IMR-90 (cell line): ENCODE measurements around the gene CTDSP2. TPM values are rescaled to one million over a fixed set of nuclear protein-coding genes. Genes with fewer than 3 reads are reported as not detected.

Source experiments
- ATAC-seq: fragments of 200-7000 bp; cut with Tn5 transposase; 2 replicates; pipeline ENCODE4 v1.9.1; 2020; ENCODE audit warnings: low read depth, mild to moderate bottlenecking, moderate library complexity
- BruUV-seq: library from RNA; stranded (reverse); fragments of 400-500 nt; replicated peaks from 2 replicates; lab custom pipeline; 2021; lab: Mats Ljungman, UMichigan
- CTCF ChIA-PET: fragments of 300-600 bp; formaldehyde crosslinking; extraction: SDS; loops from one replicate; lab custom pipeline; 2021; ENCODE audit warnings: antibody characterized with exemption; lab: Yijun Ruan, JAX
- POLR2A ChIA-PET: fragments of 300-600 bp; sonication (Branson Sonifier 250); formaldehyde crosslinking; loops from one replicate; lab custom pipeline; 2022; ENCODE audit warnings: antibody characterized with exemption; ENCODE audit not compliant: unreplicated experiment; lab: Charles Lee
- DNase-seq: peaks from one replicate; pipeline ENCODE4 v3.0.0; 2013
- H2AFZ ChIP-seq: replicated peaks from 2 replicates; pipeline ENCODE3; 2013; ENCODE audit warnings: low read length, mild to moderate bottlenecking; ENCODE audit not compliant: poor library complexity
- H2AK5ac ChIP-seq: 2 replicates; pipeline ENCODE4 v1.6.1; 2013; ENCODE audit warnings: low read depth, low read length, inconsistent platforms
- H2AK9ac ChIP-seq: replicated peaks from 2 replicates; pipeline ENCODE3; 2013; ENCODE audit warnings: mild to moderate bottlenecking, low read depth, low read length, moderate library complexity; ENCODE audit not compliant: poor library complexity
- H2BK120ac ChIP-seq: 2 replicates; pipeline ENCODE4 v1.6.1; 2013; ENCODE audit warnings: low read depth, low read length, inconsistent platforms
- H2BK15ac ChIP-seq: 3 replicates; pipeline ENCODE4 v1.6.1; 2013; ENCODE audit warnings: low read depth, low read length, inconsistent platforms
- H2BK20ac ChIP-seq: 2 replicates; pipeline ENCODE4 v1.6.1; 2013; ENCODE audit warnings: low read depth, mild to moderate bottlenecking, inconsistent platforms, low read length, moderate library complexity
- H2BK5ac ChIP-seq: 2 replicates; pipeline ENCODE4 v1.6.1; 2013; ENCODE audit warnings: mild to moderate bottlenecking, low read depth, low read length, inconsistent platforms; ENCODE audit not compliant: poor library complexity, severe bottlenecking
- H3K14ac ChIP-seq: replicated peaks from 2 replicates; pipeline ENCODE4 v1.6.1; 2013; ENCODE audit warnings: low read depth, low read length, inconsistent platforms
- H3K18ac ChIP-seq: 2 replicates; pipeline ENCODE4 v1.6.1; 2013; ENCODE audit warnings: low read depth, low read length, control low read depth
- H3K23ac ChIP-seq: 2 replicates; pipeline ENCODE4 v1.6.1; 2013; ENCODE audit warnings: low read depth, low read length, inconsistent platforms
- H3K27ac ChIP-seq: 2 replicates; pipeline ENCODE4 v1.5.1; 2013; ENCODE audit warnings: mild to moderate bottlenecking, control low read depth, low read length; ENCODE audit not compliant: insufficient read depth
- H3K27me3 ChIP-seq: 2 replicates; pipeline ENCODE4 v1.6.1; 2013; ENCODE audit warnings: low read length; ENCODE audit not compliant: control insufficient read depth, insufficient read depth
- H3K36me3 ChIP-seq: 2 replicates; pipeline ENCODE4 v1.6.1; 2013; ENCODE audit warnings: low read length, mixed read lengths; ENCODE audit not compliant: control insufficient read depth, insufficient read depth
- H3K4ac ChIP-seq: 2 replicates; pipeline ENCODE4 v1.6.1; 2013; ENCODE audit warnings: low read depth, low read length, inconsistent platforms
- H3K4me1 ChIP-seq: 2 replicates; pipeline ENCODE4 v1.6.1; 2013; ENCODE audit warnings: low read length, mixed read lengths; ENCODE audit not compliant: control insufficient read depth, insufficient read depth
- H3K4me2 ChIP-seq: 2 replicates; pipeline ENCODE4 v1.6.1; 2013; ENCODE audit warnings: low read depth, mild to moderate bottlenecking, control low read depth, low read length, moderate library complexity
- H3K4me3 ChIP-seq: 2 replicates; pipeline ENCODE4 v1.5.1; 2013; ENCODE audit warnings: low read depth, mild to moderate bottlenecking, control low read depth, low read length, moderate library complexity; ENCODE audit not compliant: insufficient read depth
- H3K56ac ChIP-seq: 2 replicates; pipeline ENCODE4 v1.6.1; 2013; ENCODE audit warnings: low read length, inconsistent platforms; ENCODE audit not compliant: insufficient read depth; ENCODE audit errors: extremely low read depth
- H3K79me1 ChIP-seq, 2 experiments: 2 replicates each; pipeline ENCODE4 v1.6.1; 2013; ENCODE audit warnings: low read length in 2 of 2, inconsistent platforms in 1 of 2, low read depth in 1 of 2
- H3K9ac ChIP-seq: 2 replicates; pipeline ENCODE4 v1.6.1; 2013; ENCODE audit warnings: low read depth, low read length, control low read depth
- H3K9me1 ChIP-seq: 2 replicates; pipeline ENCODE4 v1.6.1; 2013; ENCODE audit warnings: low read length, inconsistent platforms; ENCODE audit not compliant: insufficient read depth
- H3K9me3 ChIP-seq: 2 replicates; pipeline ENCODE4 v1.6.1; 2013; ENCODE audit warnings: low read length; ENCODE audit not compliant: control insufficient read depth, insufficient read depth
- H4K20me1 ChIP-seq: 2 replicates; pipeline ENCODE4 v1.6.1; 2013; ENCODE audit warnings: low read length, inconsistent platforms; ENCODE audit not compliant: insufficient read depth
- H4K5ac ChIP-seq: 2 replicates; pipeline ENCODE4 v1.6.1; 2013; ENCODE audit warnings: mild to moderate bottlenecking, low read depth, low read length, control low read depth
- H4K8ac ChIP-seq, 2 experiments: 2 replicates each; pipeline ENCODE4 v1.6.1; 2013; ENCODE audit warnings: low read depth in 2 of 2, low read length in 2 of 2, control low read depth in 1 of 2, inconsistent platforms in 1 of 2
- H4K91ac ChIP-seq: 2 replicates; pipeline ENCODE4 v1.6.1; 2013; ENCODE audit warnings: low read depth, low read length, inconsistent platforms; ENCODE audit not compliant: insufficient read depth
- BHLHE40 ChIP-seq: fragments of 150-350 bp; IDR thresholded peaks from 2 replicates; pipeline ENCODE4 v1.6.1; 2016; ENCODE audit warnings: mild to moderate bottlenecking, low read depth, low read length
- MAFK ChIP-seq: IDR thresholded peaks from 2 replicates; pipeline ENCODE4 v1.6.1; 2012; ENCODE audit warnings: low read depth, low read length, improper control_type of control experiment
- MAZ ChIP-seq: IDR thresholded peaks from 2 replicates; pipeline ENCODE4 v1.6.1; 2012; ENCODE audit warnings: low read depth, mild to moderate bottlenecking, low read length, improper control_type of control experiment, moderate library complexity, borderline replicate concordance
- NFE2L2 ChIP-seq: fragments of 150-350 bp; IDR thresholded peaks from 2 replicates; pipeline ENCODE4 v1.6.1; 2016; ENCODE audit warnings: low read depth, mild to moderate bottlenecking, low read length
- POLR2A ChIP-seq: IDR thresholded peaks from 2 replicates; pipeline ENCODE4 v1.6.1; 2012; ENCODE audit warnings: mild to moderate bottlenecking, low read depth, low read length
- RAD21 ChIP-seq: IDR thresholded peaks from 2 replicates; pipeline ENCODE4 v1.6.1; 2012; ENCODE audit warnings: low read length, improper control_type of control experiment
- RCOR1 ChIP-seq: IDR thresholded peaks from 2 replicates; pipeline ENCODE4 v1.6.1; 2012; ENCODE audit warnings: mild to moderate bottlenecking, low read length, improper control_type of control experiment; ENCODE audit not compliant: insufficient replicate concordance
- WGBS, 2 experiments: methylation state at CpG; one replicate each; pipeline versions ENCODE4 v1.1.5 to v1.1.7; 2013; ENCODE audit warnings: missing lambda C conversion rate in 2 of 2; ENCODE audit not compliant: insufficient read length in 1 of 2; ENCODE audit errors: extremely low coverage in 2 of 2; 5-methylcytosine and 5-hydroxymethylcytosine counted together
- dilution Hi-C: fragments of 300-500 bp; cut with HindIII; formaldehyde crosslinking; loops from one replicate; pipeline ENCODE4 v1.14.3; 2018; ENCODE audit warnings: low sequenced_read_pairs; ENCODE audit not compliant: unreplicated experiment
- in situ Hi-C: fragments of 300-500 bp; cut with MboI; formaldehyde crosslinking; loops from 3 replicates; pipeline ENCODE4 v1.14.3; 2019; ENCODE audit warnings: low sequenced_read_pairs, inconsistent platforms, mixed read lengths
- intact Hi-C: fragments of 100-400 bp; cut with micrococcal nuclease; formaldehyde crosslinking; loops from 2 replicates; pipeline ENCODE4 v1.10.0; 2022
- polyA plus RNA-seq, 3 experiments: library from polyadenylated mRNA; depleted of rRNA; stranded (reverse); fragments of >200 nt; gene quantifications; 2 replicates each; pipeline ENCODE4 v1.2.3, GENCODE V29; 2012; ENCODE audit warnings: low replicate concordance in 1 of 3
- total RNA-seq: library from RNA; depleted of rRNA; stranded (reverse); fragments of >200 nt; gene quantifications from 2 replicates; pipeline ENCODE4 v1.2.3, GENCODE V29; 2012
- TF ChIP-seq, protein P1 (sequence below): fragments of 150-350 bp; IDR thresholded peaks from 2 replicates; pipeline ENCODE4 v1.6.1; 2017; ENCODE audit warnings: mild to moderate bottlenecking, antibody characterized with exemption, low read length, low read depth
- TF ChIP-seq, protein P2 (sequence below): conservative IDR thresholded peaks from 2 replicates; pipeline ENCODE4 v1.5.1; 2012; ENCODE audit warnings: mild to moderate bottlenecking, low read depth, low read length, improper control_type of control experiment

Gene CTDSP2
- total and polyA plus RNA-seq, 2 of the 4 experiments (the other 2 are of a cell fraction): 114 to 156 TPM

DNA sequence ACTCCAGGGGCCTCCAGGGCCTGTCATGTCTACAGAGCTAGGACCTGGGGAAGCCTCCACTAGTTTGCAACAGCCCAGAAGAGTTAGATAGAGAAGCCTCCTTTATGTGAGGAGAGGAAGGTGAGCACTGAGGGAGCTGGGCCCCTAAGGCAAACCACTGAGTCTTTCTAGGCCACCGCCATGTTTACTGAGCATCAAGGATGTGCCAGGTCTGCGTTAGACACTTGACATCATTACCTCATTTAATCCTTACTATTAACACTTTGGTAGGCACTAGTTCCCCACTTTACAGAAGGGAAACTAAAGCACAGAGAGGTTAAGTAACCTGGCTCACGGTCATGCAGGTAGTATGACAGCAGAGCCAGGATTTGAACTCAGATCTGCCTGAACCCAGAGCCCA lies 12.9 kb downstream of the CTDSP2 start:
- Histone ChIP-seq H3K79me1 (peaks cover 3 to 81% of the 10 kb centered on the region in 2 experiments; a peak in 3 of 4 replicates), H3K9me1 (peaks cover 56% of the 10 kb centered on the region), H3K14ac (no peak overlapping the region), H3K9ac (no peak overlapping the region), H3K9me3 (no peaks in the 10 kb centered on the region), H2AK5ac (0 out of 2 replicates have a peak overlapping the region, but pooled peaks have one; percentile 2), H3K4me3 (no peak overlapping the region), H3K56ac (no peak overlapping the region), H4K91ac (no peak overlapping the region), H2AK9ac (no peak overlapping the region), H2BK15ac (no peak overlapping the region), H3K18ac (no peak overlapping the region), H3K36me3 (peaks cover 22% of the 10 kb centered on the region), H2AFZ (no peak overlapping the region), H2BK120ac (no peak overlapping the region), H4K5ac (no peak overlapping the region), H3K4me1 (peaks cover 63% of the 10 kb centered on the region), H3K27ac (no peak overlapping the region), H3K23ac (peak overlapping the region; percentile 55; the same call in 1 of the 2 replicates), H4K8ac (no peak overlapping the region), H3K27me3 (no peaks in the 10 kb centered on the region), H3K4ac (peak overlapping the region; percentile 11; the same call in 1 of the 2 replicates), H2BK5ac (no peak overlapping the region), H3K4me2 (no peak overlapping the region), H2BK20ac (no peak overlapping the region), H4K20me1 (peaks cover 98% of the 10 kb centered on the region)
- no TSS peak for BruUV-seq
- TF ChIP-seq, protein P1, sequence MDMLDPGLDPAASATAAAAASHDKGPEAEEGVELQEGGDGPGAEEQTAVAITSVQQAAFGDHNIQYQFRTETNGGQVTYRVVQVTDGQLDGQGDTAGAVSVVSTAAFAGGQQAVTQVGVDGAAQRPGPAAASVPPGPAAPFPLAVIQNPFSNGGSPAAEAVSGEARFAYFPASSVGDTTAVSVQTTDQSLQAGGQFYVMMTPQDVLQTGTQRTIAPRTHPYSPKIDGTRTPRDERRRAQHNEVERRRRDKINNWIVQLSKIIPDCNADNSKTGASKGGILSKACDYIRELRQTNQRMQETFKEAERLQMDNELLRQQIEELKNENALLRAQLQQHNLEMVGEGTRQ: no peak
- TF ChIP-seq RCOR1: no peak
- TF ChIP-seq MAFK: no peak
- TF ChIP-seq RAD21: no peak
- TF ChIP-seq MAZ: no peak
- TF ChIP-seq POLR2A: no peak
- TF ChIP-seq, protein P2, sequence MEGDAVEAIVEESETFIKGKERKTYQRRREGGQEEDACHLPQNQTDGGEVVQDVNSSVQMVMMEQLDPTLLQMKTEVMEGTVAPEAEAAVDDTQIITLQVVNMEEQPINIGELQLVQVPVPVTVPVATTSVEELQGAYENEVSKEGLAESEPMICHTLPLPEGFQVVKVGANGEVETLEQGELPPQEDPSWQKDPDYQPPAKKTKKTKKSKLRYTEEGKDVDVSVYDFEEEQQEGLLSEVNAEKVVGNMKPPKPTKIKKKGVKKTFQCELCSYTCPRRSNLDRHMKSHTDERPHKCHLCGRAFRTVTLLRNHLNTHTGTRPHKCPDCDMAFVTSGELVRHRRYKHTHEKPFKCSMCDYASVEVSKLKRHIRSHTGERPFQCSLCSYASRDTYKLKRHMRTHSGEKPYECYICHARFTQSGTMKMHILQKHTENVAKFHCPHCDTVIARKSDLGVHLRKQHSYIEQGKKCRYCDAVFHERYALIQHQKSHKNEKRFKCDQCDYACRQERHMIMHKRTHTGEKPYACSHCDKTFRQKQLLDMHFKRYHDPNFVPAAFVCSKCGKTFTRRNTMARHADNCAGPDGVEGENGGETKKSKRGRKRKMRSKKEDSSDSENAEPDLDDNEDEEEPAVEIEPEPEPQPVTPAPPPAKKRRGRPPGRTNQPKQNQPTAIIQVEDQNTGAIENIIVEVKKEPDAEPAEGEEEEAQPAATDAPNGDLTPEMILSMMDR: no peak
- no peak for TF ChIP-seq NFE2L2
- TF ChIP-seq BHLHE40: no peak
- ChIA-PET POLR2A (no interaction called here), CTCF (interaction anchor here (1.9 kb wide), 1 partner anchor 63 kb away, joined by 10 read pairs; no protein-coding TSS in a partner anchor)
- DNase-seq: no peak
- in situ Hi-C loops: no loop called here
- no CpG with 5 or more reads among the region's 3 CpGs for WGBS, 2 experiments
- intact Hi-C loops: no loop called here
- dilution Hi-C loops: no loop called here
- ATAC-seq: no peak
